K562 (cell line): Measurements from ENCODE around the gene SLC13A3. TPM values are rescaled to one million over a fixed set of nuclear protein-coding genes. Genes with fewer than 3 reads are reported as not detected.

Experiments
- ATAC-seq: fragments of 200-7000 bp; cut with Tn5 transposase; 3 replicates; pipeline ENCODE4 v1.9.1; 2020; ENCODE audit warnings: moderate library complexity
- BruUV-seq: library from RNA; stranded (reverse); fragments of 400-500 nt; replicated peaks from 2 replicates; lab custom pipeline; 2021; lab: Mats Ljungman, UMichigan
- CTCF ChIA-PET: fragments of 300-600 bp; formaldehyde crosslinking; extraction: SDS; loops from one replicate; lab custom pipeline; 2021; ENCODE audit warnings: low intra/inter-chr PET ratio; lab: Yijun Ruan, JAX
- POLR2A ChIA-PET: fragments of 300-600, 350-650 bp; sonication (Branson Sonifier 250); formaldehyde crosslinking; extraction: SDS; loops from one replicate; lab custom pipeline; 2021; ENCODE audit warnings: antibody characterized with exemption, inconsistent platforms; lab: Yijun Ruan, JAX
- DNase-seq, 4 experiments: peaks; one replicate each; pipeline versions ENCODE4 v3.0.0 to v3.0.0-alpha.2; 2011 to 2018; ENCODE audit warnings: low spot score in 3 of 4, mixed read lengths in 3 of 4; ENCODE audit errors: extremely low read depth in 1 of 4
- FAIRE-seq: peaks from 2 replicates; lab custom pipeline; 2011; peaks lifted over from hg19 to GRCh38; lab: Jason Lieb, UNC
- H2AFZ ChIP-seq: 2 replicates; pipeline ENCODE4 v1.6.0; 2011; ENCODE audit warnings: low read depth, low read length, control low read depth, inconsistent platforms
- H3K27ac ChIP-seq: fragments of 200-600 bp; 3 replicates; pipeline ENCODE4 v1.8.0; 2011; ENCODE audit warnings: low read depth, mild to moderate bottlenecking, control low read depth, inconsistent platforms, low read length, moderate library complexity, mixed read lengths; ENCODE audit errors: extremely low read depth
- H3K27me3 ChIP-seq, 2 experiments: fragments of 300-600 bp in 1 of 2; 2 replicates in 1 of 2; 3 replicates in 1 of 2; pipeline versions ENCODE4 v1.6.0 to v1.8.0; 2011; ENCODE audit warnings: inconsistent platforms in 2 of 2, low read length in 2 of 2, mild to moderate bottlenecking in 1 of 2, mixed read lengths in 1 of 2, moderate library complexity in 1 of 2; ENCODE audit not compliant: control insufficient read depth in 2 of 2, insufficient read depth in 2 of 2
- H3K36me3 ChIP-seq: fragments of 300-600 bp; 3 replicates; pipeline ENCODE4 v1.8.0; 2011; ENCODE audit warnings: mild to moderate bottlenecking, low read length, inconsistent platforms; ENCODE audit not compliant: control insufficient read depth, insufficient read depth
- H3K4me1 ChIP-seq, 2 experiments: fragments of 200-600 bp in 1 of 2; replicated peaks in 1 of 2; 2 replicates in 1 of 2; 3 replicates in 1 of 2; pipeline versions ENCODE4 v1.5.1 to v1.8.0; 2011; ENCODE audit warnings: inconsistent platforms in 2 of 2, low read length in 2 of 2, mild to moderate bottlenecking in 1 of 2, mixed read lengths in 1 of 2, moderate library complexity in 1 of 2; ENCODE audit not compliant: control insufficient read depth in 2 of 2, insufficient read depth in 2 of 2
- H3K4me2 ChIP-seq: 2 replicates; pipeline ENCODE4 v1.6.1; 2011; ENCODE audit warnings: low read length, control low read depth, inconsistent platforms, mixed read lengths; ENCODE audit not compliant: insufficient read depth
- H3K4me3 ChIP-seq: fragments of 200-600 bp; sonication (generic), shearing (Covaris generic); 2 replicates; pipeline ENCODE4 v1.5.1; 2016; ENCODE audit warnings: control low read depth, inconsistent platforms
- H3K79me2 ChIP-seq: fragments of 200-600 bp; 3 replicates; pipeline ENCODE4 v1.8.0; 2011; ENCODE audit warnings: low read length, inconsistent platforms; ENCODE audit not compliant: control insufficient read depth, insufficient read depth
- H3K9ac ChIP-seq, 2 experiments: 2 replicates each; pipeline versions ENCODE4 v1.6.0 to v1.6.1; 2011; ENCODE audit warnings: low read depth in 2 of 2, low read length in 2 of 2, control low read depth in 1 of 2, inconsistent platforms in 1 of 2, mild to moderate bottlenecking in 1 of 2, mixed read lengths in 1 of 2; ENCODE audit not compliant: insufficient read depth in 1 of 2
- H3K9me1 ChIP-seq: one replicate; pipeline ENCODE4 v1.6.0; 2011; ENCODE audit warnings: inconsistent platforms, mild to moderate bottlenecking, low read length, moderate library complexity; ENCODE audit not compliant: control insufficient read depth, insufficient read depth
- H3K9me3 ChIP-seq: replicated peaks from 2 replicates; pipeline ENCODE4 v1.5.1; 2011; ENCODE audit warnings: low read depth, low read length, inconsistent platforms; ENCODE audit not compliant: control insufficient read depth, insufficient read depth
- H4K20me1 ChIP-seq: replicated peaks from 2 replicates; pipeline ENCODE4 v1.6.1; 2011; ENCODE audit warnings: low read length, inconsistent platforms, mixed read lengths; ENCODE audit not compliant: control insufficient read depth, insufficient read depth
- ASH1L ChIP-seq: fragments of 450-650 bp; IDR thresholded peaks from 2 replicates; pipeline ENCODE4 v1.6.1; 2018; ENCODE audit warnings: borderline replicate concordance, mild to moderate bottlenecking, low read depth; ENCODE audit not compliant: partially characterized antibody
- EP400 ChIP-seq: fragments of 450-650 bp; IDR thresholded peaks from 2 replicates; pipeline ENCODE4 v1.6.1; 2017; ENCODE audit warnings: antibody characterized with exemption, mild to moderate bottlenecking, moderate library complexity
- TBL1XR1 ChIP-seq, 2 experiments: IDR thresholded peaks; 2 replicates each; pipeline ENCODE4 v1.6.1; 2012; ENCODE audit warnings: improper control_type of control experiment in 2 of 2, low read length in 2 of 2, mild to moderate bottlenecking in 1 of 2
- ZNF583 ChIP-seq: fragments of 250-450 bp; sonication (Bioruptor Pico); IDR thresholded peaks from 2 replicates; pipeline ENCODE4 v1.4.0; 2020
- WGBS: fragments of 100-300 bp; shearing (Covaris generic); methylation state at CpG from one replicate; pipeline ENCODE4 v1.1.6; 2016; ENCODE audit warnings: low coverage, mixed read lengths; ENCODE audit not compliant: insufficient coverage; ENCODE audit errors: missing lambda C conversion rate; 5-methylcytosine and 5-hydroxymethylcytosine counted together
- in situ Hi-C: fragments of 300-500 bp; cut with MboI; formaldehyde crosslinking; loops from 4 replicates; pipeline ENCODE4 v1.15.0; 2018; ENCODE audit warnings: inconsistent platforms, mixed read lengths
- intact Hi-C: fragments of 100-400 bp; cut with micrococcal nuclease; formaldehyde crosslinking; loops from 2 replicates; pipeline ENCODE4 v1.14.2; 2022
- polyA plus RNA-seq, 8 experiments: library from polyadenylated mRNA; depleted of rRNA in 4 of 8; stranded (reverse) in 5 of 8; unstranded in 3 of 8; fragments of >200 nt; fragmentation: Nextera tagmentation in 2 of 8; fragmentation: Illumina TruSeq in 1 of 8; extraction: Ambion mirVana in 2 of 8; extraction: Trizol in 1 of 8; gene quantifications; 2 replicates each; pipeline versions ENCODE4 v1.2.1 to v1.2.3, GENCODE V29; 2011 to 2014; ENCODE audit warnings: inconsistent platforms in 1 of 8, missing spikeins in 1 of 8
- total RNA-seq, 7 experiments: library from RNA; depleted of rRNA in 6 of 7; stranded (reverse); fragments of >200 nt in 6 of 7; fragmentation: Illumina TruSeq in 2 of 7; extraction: Trizol in 2 of 7; gene quantifications; 2 replicates each; pipeline versions ENCODE4 v1.2.1 to v1.2.3, GENCODE V29; 2011 to 2021; ENCODE audit warnings: low replicate concordance in 1 of 7
- TF ChIP-seq, protein P1 (sequence below): IDR thresholded peaks from 2 replicates; pipeline ENCODE4 v1.6.1; 2016; ENCODE audit warnings: missing genetic modification characterization, missing compliant biosample characterization

Gene SLC13A3
- total and polyA plus RNA-seq, 9 of the 15 experiments (the other 6 are each of a cell fraction or from before 2014, with no cell fraction given), result 5.5 to 16.4 (median 8.5) TPM

GRCh38 chr20:46543033-46543432 lies 108.2 kb downstream of the SLC13A3 start:
- ATAC-seq (no peak), FAIRE-seq (no peak), DNase-seq (no peak)
- H3K27me3 ChIP-seq, result peaks cover 9 to 30% of the 10 kb centered on the region in 2 experiments; a peak in 4 of 5 replicates
- H3K79me2 ChIP-seq, result no peaks in the 10 kb centered on the region
- CTCF ChIA-PET, result no interaction called here
- intact Hi-C loops (no loop called here), in situ Hi-C loops (no loop called here)
- no peak overlapping the region for H3K4me3 ChIP-seq
- TF ChIP-seq, protein P1, sequence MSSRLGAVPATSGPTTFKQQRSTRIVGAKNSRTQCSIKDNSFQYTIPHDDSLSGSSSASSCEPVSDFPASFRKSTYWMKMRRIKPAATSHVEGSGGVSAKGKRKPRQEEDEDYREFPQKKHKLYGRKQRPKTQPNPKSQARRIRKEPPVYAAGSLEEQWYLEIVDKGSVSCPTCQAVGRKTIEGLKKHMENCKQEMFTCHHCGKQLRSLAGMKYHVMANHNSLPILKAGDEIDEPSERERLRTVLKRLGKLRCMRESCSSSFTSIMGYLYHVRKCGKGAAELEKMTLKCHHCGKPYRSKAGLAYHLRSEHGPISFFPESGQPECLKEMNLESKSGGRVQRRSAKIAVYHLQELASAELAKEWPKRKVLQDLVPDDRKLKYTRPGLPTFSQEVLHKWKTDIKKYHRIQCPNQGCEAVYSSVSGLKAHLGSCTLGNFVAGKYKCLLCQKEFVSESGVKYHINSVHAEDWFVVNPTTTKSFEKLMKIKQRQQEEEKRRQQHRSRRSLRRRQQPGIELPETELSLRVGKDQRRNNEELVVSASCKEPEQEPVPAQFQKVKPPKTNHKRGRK (tag), result peak; percentile 70
- TF ChIP-seq ASH1L (no peak), TBL1XR1 (IDR thresholded peaks at IDR 0.05; ENCODE audit: low read length in 2 of 2) (no peak), ZNF583 (CRISPR knock-in tag) (no peak), EP400 (no peak)
- POLR2A ChIA-PET, result interaction anchor here (0.6 to 0.9 kb wide), 2 partner anchors 21 to 250 kb away, joined by 3 read pairs; no protein-coding TSS in a partner anchor
- no peak overlapping the region for H2AFZ ChIP-seq
- no peaks in the 10 kb centered on the region for H3K9me1 ChIP-seq
- 0% methylated on average over 3 of the region's 4 CpGs for WGBS
- H3K27ac ChIP-seq, result no peak overlapping the region
- H3K9me3 ChIP-seq, result no peaks in the 10 kb centered on the region
- no peaks in the 10 kb centered on the region for H3K36me3 ChIP-seq
- H4K20me1 ChIP-seq, result no peaks in the 10 kb centered on the region
- H3K4me2 ChIP-seq, result no peak overlapping the region
- BruUV-seq, result no TSS peak
- no peak overlapping the region for H3K9ac ChIP-seq
- H3K4me1 ChIP-seq, result peaks cover 0 to 15% of the 10 kb centered on the region in 2 experiments; a peak in 1 of 5 replicates
